ENCODE data around the gene CHL1. TPM values are rescaled to one million over a fixed set of nuclear protein-coding genes. Genes with fewer than 3 reads are reported as not detected.

The CHL1 gene
- total and polyA plus RNA-seq, 2 of the 8 experiments (the other 6 are each of a cell fraction or from before 2014, with no cell fraction given), result 0.05 to 0.99 TPM

DNA sequence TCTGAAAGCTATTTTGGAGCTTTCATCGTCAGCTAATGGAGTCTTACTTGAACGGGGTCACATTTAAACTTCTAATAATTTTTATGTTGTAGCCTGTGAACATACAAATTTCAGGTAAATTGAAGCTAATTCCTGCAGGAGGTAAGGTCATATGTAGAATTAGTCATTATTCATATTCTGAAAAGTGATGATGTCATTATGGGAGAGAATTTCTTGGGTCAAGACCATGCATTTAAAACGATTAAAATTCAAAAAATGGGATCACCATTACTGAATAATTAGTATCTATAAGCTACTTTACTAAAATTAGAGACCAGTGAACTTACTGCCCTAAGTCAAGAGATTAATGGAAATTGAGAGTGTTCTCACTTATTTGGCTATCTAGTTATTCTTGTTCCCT lies 120.4 kb downstream of the CHL1 start:
- H4K8ac ChIP-seq (ENCODE audit: extremely low read depth, insufficient read depth, low read length), result no peak overlapping the region
- no peaks in the 10 kb centered on the region for H3K23me2 ChIP-seq (ENCODE audit: low read depth, low read length)
- H2BK12ac ChIP-seq (ENCODE audit: low read depth, low read length), result no peak overlapping the region
- no peak overlapping the region for H3K27ac ChIP-seq (ENCODE audit: low read depth, low read length)
- H2AK5ac ChIP-seq (ENCODE audit: low read depth, low read length), result no peak overlapping the region
- no peak overlapping the region for H3K14ac ChIP-seq (ENCODE audit: insufficient read length)
- no peak overlapping the region for H3K4ac ChIP-seq (replicated peaks; ENCODE audit: insufficient read length, low read depth, low read length)
- no peak overlapping the region for H3K4me2 ChIP-seq (ENCODE audit: insufficient read depth in 1 of 2, low read depth in 2 of 2, low read length in 2 of 2)
- no peaks in the 10 kb centered on the region for H4K20me1 ChIP-seq (replicated peaks in 1 of 2; ENCODE audit: control insufficient read depth in 1 of 2, insufficient read depth in 2 of 2, low read length in 2 of 2)
- no peaks in the 10 kb centered on the region for H3K9me3 ChIP-seq (ENCODE audit: insufficient read depth in 2 of 2, low read depth in 1 of 2, low read length in 1 of 2)
- no peak overlapping the region for H3K23ac ChIP-seq (ENCODE audit: insufficient read length)
- H3K56ac ChIP-seq (replicated peaks; ENCODE audit: insufficient read length, low read depth, low read length), result no peak overlapping the region
- ChIA-PET POLR2A (ENCODE audit: partially characterized antibody) (no interaction called here), CTCF (ENCODE audit: partially characterized antibody) (no interaction called here)
- H3K4me3 ChIP-seq (ENCODE audit: extremely low read depth in 1 of 4, insufficient read depth in 2 of 4, low read depth in 3 of 4, low read length in 4 of 4), result no peak overlapping the region
- H2BK120ac ChIP-seq (replicated peaks; ENCODE audit: low read depth, low read length), result no peak overlapping the region
- no peak overlapping the region for H4K91ac ChIP-seq (replicated peaks; ENCODE audit: insufficient read length, low read length)
- no peak overlapping the region for H4K5ac ChIP-seq (ENCODE audit: insufficient read length, low read depth, low read length)
- H3K27me3 ChIP-seq (replicated peaks in 1 of 4; ENCODE audit: control insufficient read depth in 3 of 4, extremely low read depth in 1 of 4, insufficient read depth in 3 of 4, low read length in 3 of 4), result no peaks in the 10 kb centered on the region
- TF ChIP-seq SP1 (IDR thresholded peaks at IDR 0.05; ENCODE audit: low read depth, low read length), result no peak
- no peak overlapping the region for H2BK15ac ChIP-seq (ENCODE audit: low read length)
- no peaks in the 10 kb centered on the region for H3K79me2 ChIP-seq (ENCODE audit: control insufficient read depth in 1 of 2, insufficient read depth in 2 of 2, low read length in 2 of 2)
- no peak overlapping the region for H2BK5ac ChIP-seq (ENCODE audit: low read depth, low read length)
- FAIRE-seq (no peak), DNase-seq (ENCODE audit: low read depth in 1 of 2, low spot score in 2 of 2) (no peak)
- H3K79me1 ChIP-seq (ENCODE audit: low read depth, low read length), result no peaks in the 10 kb centered on the region
- 93% methylated on average over 3 of the region's 3 CpGs; no CpG with 5 or more reads in 1 of the 2 experiments for WGBS, 2 experiments (ENCODE audit: extremely low coverage in 1 of 2, insufficient coverage in 1 of 2, insufficient read length in 1 of 2, insufficient replicate concordance in 2 of 2, low coverage in 1 of 2, low lambda C conversion rate in 2 of 2, missing lambda C conversion rate in 1 of 2)
- H3K9ac ChIP-seq (replicated peaks in 1 of 4; ENCODE audit: extremely low read depth in 1 of 4, low read depth in 3 of 4, low read length in 3 of 4), result no peak overlapping the region
- H3K18ac ChIP-seq (ENCODE audit: extremely low read depth, low read length), result no peak overlapping the region
- no peaks in the 10 kb centered on the region for H3K36me3 ChIP-seq (ENCODE audit: control insufficient read depth in 2 of 4, insufficient read depth in 4 of 4, low read length in 3 of 4)
- no peaks in the 10 kb centered on the region for H3K4me1 ChIP-seq (replicated peaks in 1 of 4; ENCODE audit: control insufficient read depth in 3 of 4, insufficient read depth in 4 of 4, low read length in 3 of 4)
- no peak overlapping the region for H2AFZ ChIP-seq (ENCODE audit: low read length)
- no peak overlapping the region for H2BK20ac ChIP-seq (ENCODE audit: low read length)
